Parathyroid adenoma (tissue), 2 donors: Measurements from ENCODE around the gene ZBED1.
"Not testable (repeated sequence)": the region's sequence is repeated elsewhere in the genome, so short reads cannot be mapped to it uniquely, and the experiment has no call there.

Experiments
- H2AFZ ChIP-seq: fragments of 300-600 bp; sonication (generic); one replicate; pipeline ENCODE4 v1.7.0; 2017; ENCODE audit warnings: antibody characterized with exemption, mild to moderate bottlenecking
- H3K27ac ChIP-seq: fragments of 300-600 bp; sonication (generic); one replicate; pipeline ENCODE4 v1.7.0; 2017
- H3K27me3 ChIP-seq: fragments of 300-600 bp; sonication (generic); one replicate; pipeline ENCODE4 v1.7.0; 2017; ENCODE audit warnings: low read length; ENCODE audit not compliant: control insufficient read depth, insufficient read depth
- H3K36me3 ChIP-seq: fragments of 300-600 bp; sonication (generic); one replicate; pipeline ENCODE4 v1.7.0; 2017; ENCODE audit warnings: low read length; ENCODE audit not compliant: control insufficient read depth, insufficient read depth
- H3K4me1 ChIP-seq: fragments of 300-600 bp; sonication (generic); one replicate; pipeline ENCODE4 v1.7.0; 2017; ENCODE audit warnings: control low read depth
- H3K4me2 ChIP-seq: fragments of 300-600 bp; sonication (generic); one replicate; pipeline ENCODE4 v1.7.0; 2017; ENCODE audit warnings: low read length
- H3K4me3 ChIP-seq: fragments of 300-600 bp; sonication (generic); one replicate; pipeline ENCODE4 v1.7.0; 2017; ENCODE audit warnings: low read depth, low read length
- H3K79me2 ChIP-seq: fragments of 300-600 bp; sonication (generic); one replicate; pipeline ENCODE4 v1.7.0; 2017; ENCODE audit warnings: control low read depth
- H3K9ac ChIP-seq: fragments of 300-600 bp; sonication (generic); one replicate; pipeline ENCODE4 v1.7.0; 2017; ENCODE audit warnings: mild to moderate bottlenecking
- H3K9me3 ChIP-seq: fragments of 300-600 bp; sonication (generic); one replicate; pipeline ENCODE4 v1.7.0; 2017; ENCODE audit warnings: low read length; ENCODE audit not compliant: control insufficient read depth
- TF ChIP-seq, protein P1 (sequence below): fragments of 300-600 bp; sonication (generic); IDR thresholded peaks from one replicate; pipeline ENCODE4 v1.7.0; 2017; ENCODE audit warnings: antibody characterized with exemption, mild to moderate bottlenecking
- donor health status: primary hyperparathyroidism.

Gene ZBED1

DNA sequence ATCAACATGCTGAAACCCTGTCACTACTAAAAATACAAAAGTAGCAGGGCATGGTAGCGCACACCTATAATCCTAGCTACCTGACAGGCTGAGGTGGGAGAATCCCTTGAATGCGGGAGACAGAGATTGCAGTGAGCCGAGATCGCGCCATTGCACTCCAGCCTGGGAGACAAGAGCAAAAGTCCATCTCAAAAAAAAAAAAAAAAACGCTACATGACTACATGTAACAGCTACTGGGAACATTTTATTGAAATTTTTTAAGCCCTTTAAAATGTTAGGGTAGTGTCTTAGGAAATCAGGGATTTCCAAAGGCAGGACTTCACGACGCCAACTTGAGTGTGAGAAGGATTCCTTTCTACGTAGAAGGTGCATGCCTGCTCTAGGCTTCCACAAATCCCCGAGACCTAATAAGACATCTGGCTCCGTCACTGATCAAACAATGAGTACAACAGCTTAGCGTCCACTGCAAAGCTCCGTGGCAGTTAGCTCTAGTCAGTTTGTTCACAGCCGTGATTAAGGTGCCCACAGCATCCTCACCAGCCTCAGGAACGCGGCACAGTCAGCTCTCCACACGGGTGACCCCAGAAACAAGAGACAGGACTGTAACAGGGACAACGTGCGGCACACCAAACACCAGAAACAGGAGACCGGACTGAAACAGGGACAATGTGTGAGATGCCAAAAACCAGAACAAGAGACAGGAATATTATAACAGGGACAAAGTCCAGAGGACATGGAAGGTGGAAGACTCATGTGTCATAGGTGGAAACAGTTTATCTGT lies 33.7 kb downstream of the ZBED1 start:
- Histone ChIP-seq H3K27ac (no peak overlapping the region), H3K36me3 (no peaks in the 10 kb centered on the region), H2AFZ (no peak overlapping the region), H3K4me3 (no peak overlapping the region), H3K9me3 (no peaks in the 10 kb centered on the region), H3K4me2 (no peak overlapping the region), H3K27me3 (no peaks in the 10 kb centered on the region), H3K9ac (no peak overlapping the region), H3K4me1 (no peaks in the 10 kb centered on the region), H3K79me2 (peaks cover 16% of the 10 kb centered on the region)
- TF ChIP-seq, protein P1, sequence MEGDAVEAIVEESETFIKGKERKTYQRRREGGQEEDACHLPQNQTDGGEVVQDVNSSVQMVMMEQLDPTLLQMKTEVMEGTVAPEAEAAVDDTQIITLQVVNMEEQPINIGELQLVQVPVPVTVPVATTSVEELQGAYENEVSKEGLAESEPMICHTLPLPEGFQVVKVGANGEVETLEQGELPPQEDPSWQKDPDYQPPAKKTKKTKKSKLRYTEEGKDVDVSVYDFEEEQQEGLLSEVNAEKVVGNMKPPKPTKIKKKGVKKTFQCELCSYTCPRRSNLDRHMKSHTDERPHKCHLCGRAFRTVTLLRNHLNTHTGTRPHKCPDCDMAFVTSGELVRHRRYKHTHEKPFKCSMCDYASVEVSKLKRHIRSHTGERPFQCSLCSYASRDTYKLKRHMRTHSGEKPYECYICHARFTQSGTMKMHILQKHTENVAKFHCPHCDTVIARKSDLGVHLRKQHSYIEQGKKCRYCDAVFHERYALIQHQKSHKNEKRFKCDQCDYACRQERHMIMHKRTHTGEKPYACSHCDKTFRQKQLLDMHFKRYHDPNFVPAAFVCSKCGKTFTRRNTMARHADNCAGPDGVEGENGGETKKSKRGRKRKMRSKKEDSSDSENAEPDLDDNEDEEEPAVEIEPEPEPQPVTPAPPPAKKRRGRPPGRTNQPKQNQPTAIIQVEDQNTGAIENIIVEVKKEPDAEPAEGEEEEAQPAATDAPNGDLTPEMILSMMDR = no peak

DNA sequence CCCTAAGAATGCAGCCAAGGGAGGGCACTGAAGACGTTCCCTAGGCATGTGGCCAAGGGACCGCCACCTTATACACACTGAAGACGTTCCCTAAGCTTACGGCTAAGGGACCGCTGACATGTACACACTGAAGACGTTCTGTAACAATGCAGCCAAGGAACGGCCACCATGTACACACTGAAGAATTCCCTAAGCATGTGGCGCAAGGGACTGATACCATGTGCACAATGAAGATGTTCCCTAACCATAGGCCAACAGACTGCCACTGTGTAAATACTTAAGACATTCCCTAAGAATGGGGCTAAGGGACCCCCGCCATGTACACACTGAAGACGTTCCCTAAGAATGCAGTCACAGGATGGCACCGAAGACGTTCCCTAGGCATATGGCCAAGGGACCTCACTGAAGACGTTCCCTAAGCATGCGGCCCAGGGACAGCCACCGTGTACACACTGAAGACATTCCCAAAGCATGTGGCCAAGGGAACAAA lies 36.1 kb downstream of the ZBED1 start:
- no peaks in the 10 kb centered on the region for H3K36me3 ChIP-seq
- H3K9ac ChIP-seq = no peak overlapping the region
- no peak overlapping the region for H3K4me2 ChIP-seq
- H3K4me1 ChIP-seq = no peaks in the 10 kb centered on the region
- no peaks in the 10 kb centered on the region for H3K27me3 ChIP-seq
- H2AFZ ChIP-seq = no peak overlapping the region
- no peaks in the 10 kb centered on the region for H3K9me3 ChIP-seq
- no peak overlapping the region for H3K4me3 ChIP-seq
- TF ChIP-seq, protein P1 = no peak
- no peak overlapping the region for H3K27ac ChIP-seq
- peaks cover 14% of the 10 kb centered on the region for H3K79me2 ChIP-seq

DNA sequence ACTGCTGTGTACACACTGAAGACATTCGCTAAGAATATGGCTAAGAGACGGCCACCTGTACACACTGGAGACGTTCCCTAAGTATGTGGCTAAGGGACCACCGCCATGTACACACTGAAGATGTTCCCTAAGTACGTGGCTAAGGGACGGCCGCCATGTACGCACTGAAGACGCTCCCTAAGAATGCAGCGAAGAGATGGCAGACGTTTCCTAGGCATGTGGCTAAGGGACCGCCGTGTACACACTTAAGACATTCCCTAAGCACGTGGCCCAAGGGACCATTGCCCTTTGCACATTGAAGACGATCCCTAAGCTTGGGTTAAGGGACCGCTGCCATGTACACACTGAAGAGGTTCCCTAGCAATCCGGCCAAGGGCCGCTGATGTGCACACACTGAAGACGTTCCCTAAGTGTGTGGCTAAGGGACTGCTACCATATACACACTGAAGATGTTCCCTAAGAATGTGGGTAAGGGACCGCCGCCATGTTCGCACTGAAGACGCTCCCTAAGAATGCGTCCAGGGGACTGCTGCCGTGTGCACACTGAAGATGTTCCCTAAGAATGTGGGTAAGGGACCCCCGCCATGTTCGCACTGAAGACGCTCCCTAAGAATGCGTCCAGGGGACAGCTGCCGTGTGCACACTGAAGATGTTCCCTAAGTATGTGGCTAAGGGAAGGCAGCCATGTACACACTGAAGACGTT lies 36.7 kb downstream of the ZBED1 start:
- Histone ChIP-seq H3K4me2 (no peak overlapping the region), H3K9me3 (no peaks in the 10 kb centered on the region), H3K9ac (no peak overlapping the region), H3K79me2 (peaks cover 8% of the 10 kb centered on the region), H2AFZ (no peak overlapping the region), H3K27ac (no peak overlapping the region), H3K4me3 (no peak overlapping the region), H3K4me1 (no peaks in the 10 kb centered on the region), H3K36me3 (no peaks in the 10 kb centered on the region), H3K27me3 (no peaks in the 10 kb centered on the region)
- TF ChIP-seq, protein P1 = no peak

DNA sequence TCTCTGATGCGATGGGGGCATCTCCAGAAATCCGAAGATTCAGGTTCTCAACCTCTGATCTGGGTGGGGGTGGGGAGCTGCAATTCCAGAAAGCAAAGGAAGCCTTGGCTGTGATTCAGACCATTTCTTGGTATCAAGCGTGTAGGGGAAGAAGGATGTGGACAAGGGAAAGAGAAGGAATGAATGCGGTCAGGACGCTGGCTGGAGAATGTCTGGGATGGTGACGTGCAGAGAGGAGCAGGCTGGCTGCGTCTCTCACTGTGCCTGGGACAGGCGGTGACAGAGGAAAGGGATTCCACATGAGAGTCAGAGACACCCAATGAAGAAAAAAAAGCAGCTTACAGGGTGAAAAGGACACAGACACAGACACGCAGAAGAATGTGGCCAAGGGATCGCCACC lies 37.3 kb downstream of the ZBED1 start:
- not testable (repeated sequence) for H3K27ac ChIP-seq, H3K4me3 ChIP-seq, H3K27me3 ChIP-seq, H3K4me2 ChIP-seq, H3K9ac ChIP-seq, H2AFZ ChIP-seq, H3K79me2 ChIP-seq, H3K9me3 ChIP-seq, H3K36me3 ChIP-seq, H3K4me1 ChIP-seq

DNA sequence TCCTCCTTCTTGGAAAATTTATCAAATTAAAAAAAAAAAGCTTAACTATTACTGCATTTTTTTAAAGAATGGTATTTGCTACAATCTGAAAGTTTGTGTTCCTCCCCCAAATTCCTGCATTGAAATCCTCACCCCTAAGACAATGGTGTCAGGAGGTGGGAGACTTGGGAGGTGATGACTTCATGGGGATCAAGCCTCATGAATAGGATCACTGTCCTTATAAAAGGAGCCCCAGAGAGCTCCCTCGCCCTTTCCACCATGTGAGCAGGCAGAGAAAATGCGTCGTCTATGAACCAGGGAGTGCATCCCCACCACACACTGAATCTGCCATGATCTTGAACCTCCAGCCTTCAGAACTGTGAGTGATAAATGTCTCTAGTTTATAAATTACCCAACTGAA lies 38.0 kb downstream of the ZBED1 start:
- Histone ChIP-seq H3K27ac (no peak overlapping the region), H2AFZ (no peak overlapping the region), H3K4me2 (no peak overlapping the region), H3K27me3 (no peaks in the 10 kb centered on the region), H3K79me2 (peaks cover 7% of the 10 kb centered on the region), H3K4me1 (no peaks in the 10 kb centered on the region), H3K9me3 (no peaks in the 10 kb centered on the region), H3K9ac (no peak overlapping the region), H3K36me3 (no peaks in the 10 kb centered on the region), H3K4me3 (no peak overlapping the region)
- TF ChIP-seq, protein P1 = no peak
